Endothelial cell of umbilical vein (primary cell): ENCODE measurements around the gene FARP1. TPM values are rescaled to one million over a fixed set of nuclear protein-coding genes. Genes with fewer than 3 reads are reported as not detected.

ENCODE experiments used
- BruUV-seq: library from RNA; stranded (reverse); fragments of 400-500 nt; replicated peaks from 2 replicates; lab custom pipeline; 2021; lab: Mats Ljungman, UMichigan
- CTCF ChIA-PET: fragments of 300-600, 350-600 bp; sonication (Branson Sonifier 250); formaldehyde crosslinking; loops from one replicate; lab custom pipeline; 2021; ENCODE audit warnings: antibody characterized with exemption, inconsistent platforms; lab: Charles Lee
- POLR2A ChIA-PET: fragments of 300-600, 350-600 bp; sonication (Branson Sonifier 250); formaldehyde crosslinking; loops from one replicate; lab custom pipeline; 2021; ENCODE audit warnings: antibody characterized with exemption, inconsistent platforms; lab: Charles Lee
- DNase-seq: peaks from one replicate; pipeline ENCODE4 v3.0.0-alpha.2; 2011; ENCODE audit warnings: low read depth, low spot score
- FAIRE-seq: peaks from 2 replicates; lab custom pipeline; 2011; peaks lifted over from hg19 to GRCh38; lab: Jason Lieb, UNC
- H2AFZ ChIP-seq: 2 replicates; pipeline ENCODE4 v1.6.0; 2012; ENCODE audit warnings: low read depth, low read length, control low read depth, inconsistent platforms
- H3K27ac ChIP-seq: 2 replicates; pipeline ENCODE4 v1.5.1; 2011; ENCODE audit warnings: low read depth, mild to moderate bottlenecking, control low read depth, low read length, moderate library complexity; ENCODE audit not compliant: insufficient read depth
- H3K27me3 ChIP-seq, 2 experiments: 2 replicates each; pipeline versions ENCODE4 v1.6.0 to v1.6.1; 2011; ENCODE audit warnings: low read length in 2 of 2, mixed read lengths in 1 of 2; ENCODE audit not compliant: control insufficient read depth in 2 of 2, insufficient read depth in 2 of 2
- H3K36me3 ChIP-seq, 2 experiments: 2 replicates in 1 of 2; 3 replicates in 1 of 2; pipeline ENCODE4 v1.5.1; 2011; ENCODE audit warnings: low read length in 2 of 2, mild to moderate bottlenecking in 1 of 2, moderate library complexity in 1 of 2; ENCODE audit not compliant: control insufficient read depth in 2 of 2, insufficient read depth in 2 of 2; ENCODE audit errors: extremely low read depth in 1 of 2
- H3K4me1 ChIP-seq: 3 replicates; pipeline ENCODE4 v1.5.1; 2011; ENCODE audit warnings: mild to moderate bottlenecking, low read length; ENCODE audit not compliant: control insufficient read depth, insufficient read depth; ENCODE audit errors: extremely low read depth
- H3K4me2 ChIP-seq: 2 replicates; pipeline ENCODE4 v1.6.1; 2011; ENCODE audit warnings: low read length, control low read depth, mixed read lengths; ENCODE audit not compliant: insufficient read depth
- H3K4me3 ChIP-seq, 3 experiments: fragments of 200-600 bp in 1 of 3; sonication (generic), shearing (Covaris generic) in 1 of 3; replicated peaks in 1 of 3; 2 replicates each; pipeline ENCODE4 v1.5.1; 2011 to 2016; ENCODE audit warnings: control low read depth in 3 of 3, low read length in 3 of 3, mild to moderate bottlenecking in 2 of 3, inconsistent platforms in 1 of 3, low read depth in 1 of 3, moderate library complexity in 1 of 3; ENCODE audit not compliant: insufficient read depth in 1 of 3
- H3K79me2 ChIP-seq: 2 replicates; pipeline ENCODE4 v1.6.0; 2012; ENCODE audit warnings: low read length, inconsistent platforms; ENCODE audit not compliant: control insufficient read depth, insufficient read depth
- H3K9ac ChIP-seq: replicated peaks from 2 replicates; pipeline ENCODE3; 2011; ENCODE audit warnings: low read length, control low read depth; ENCODE audit not compliant: insufficient read depth; ENCODE audit errors: extremely low read depth
- H3K9me1 ChIP-seq: replicated peaks from 3 replicates; pipeline ENCODE4 v1.6.0; 2011; ENCODE audit warnings: mild to moderate bottlenecking, low read length; ENCODE audit not compliant: control insufficient read depth, insufficient read depth; ENCODE audit errors: extremely low read depth
- H3K9me3 ChIP-seq: replicated peaks from 2 replicates; pipeline ENCODE4 v1.5.1; 2012; ENCODE audit warnings: low read length, inconsistent platforms; ENCODE audit not compliant: control insufficient read depth, insufficient read depth
- H4K20me1 ChIP-seq: replicated peaks from 2 replicates; pipeline ENCODE3; 2011; ENCODE audit warnings: mild to moderate bottlenecking, low read length; ENCODE audit not compliant: control insufficient read depth, insufficient read depth; ENCODE audit errors: extremely low read depth
- EZH2 ChIP-seq: IDR thresholded peaks from 2 replicates; pipeline ENCODE4 v1.6.1; 2012; ENCODE audit warnings: borderline replicate concordance, low read depth, mild to moderate bottlenecking, moderate library complexity, low read length, inconsistent platforms; ENCODE audit not compliant: severe bottlenecking
- FOS ChIP-seq: IDR thresholded peaks from 2 replicates; pipeline ENCODE4 v1.6.1; 2011; ENCODE audit warnings: mild to moderate bottlenecking, low read length, moderate library complexity, borderline replicate concordance; ENCODE audit not compliant: insufficient read depth
- GATA2 ChIP-seq: IDR thresholded peaks from 2 replicates; pipeline ENCODE4 v1.7.0; 2011; ENCODE audit warnings: low read depth, mild to moderate bottlenecking, moderate library complexity, mixed read lengths, low read length; ENCODE audit not compliant: insufficient read length, insufficient read depth
- JUN ChIP-seq: IDR thresholded peaks from 2 replicates; pipeline ENCODE4 v1.6.1; 2011; ENCODE audit warnings: borderline replicate concordance, low read depth; ENCODE audit not compliant: insufficient read length, insufficient read depth
- MYC ChIP-seq: IDR thresholded peaks from one replicate; pipeline ENCODE4 v1.6.1; 2011; ENCODE audit warnings: mild to moderate bottlenecking, low read depth, low read length
- POLR2A ChIP-seq: IDR thresholded peaks from 2 replicates; pipeline ENCODE4 v1.6.1; 2012; ENCODE audit warnings: low read depth, mild to moderate bottlenecking, control low read depth, low read length
- POLR2AphosphoS5 ChIP-seq: IDR thresholded peaks from 2 replicates; pipeline ENCODE4 v1.6.1; 2012; ENCODE audit warnings: low read depth, mild to moderate bottlenecking, control low read depth, low read length, moderate library complexity; ENCODE audit not compliant: insufficient read depth
- dilution Hi-C: fragments of 300-500 bp; cut with MboI; formaldehyde crosslinking; loops from one replicate; pipeline ENCODE4 v1.15.0; 2019; ENCODE audit warnings: low sequenced_read_pairs; ENCODE audit not compliant: extremely low pct_ligation_motif_present
- intact Hi-C: fragments of 100-400 bp; cut with micrococcal nuclease; formaldehyde crosslinking; loops from one replicate; pipeline ENCODE4 v1.10.0; 2022
- polyA plus RNA-seq, 4 experiments: library from polyadenylated mRNA; depleted of rRNA in 3 of 4; stranded (reverse) in 3 of 4; unstranded in 1 of 4; fragments of >200 nt; gene quantifications; 2 replicates each; pipeline versions ENCODE4 v1.2.1 to v1.2.3, GENCODE V29; 2011 to 2012; ENCODE audit warnings: missing spikeins in 1 of 4
- total RNA-seq: library from RNA; stranded (reverse); gene quantifications from 2 replicates; pipeline ENCODE4 v1.2.3, GENCODE V29; 2021
- TF ChIP-seq, protein P1 (sequence below): IDR thresholded peaks from 2 replicates; pipeline ENCODE4 v1.6.1; 2011; ENCODE audit not compliant: insufficient read depth, insufficient read length
- TF ChIP-seq, protein P2 (sequence below), 2 donors: IDR thresholded peaks; 1 replicate in 1 of 2; 2 replicates in 1 of 2; pipeline ENCODE4 v1.5.1; 2011; ENCODE audit warnings: low read length in 2 of 2, mild to moderate bottlenecking in 2 of 2, moderate library complexity in 2 of 2, control low read depth in 1 of 2, inconsistent platforms in 1 of 2, low read depth in 1 of 2; ENCODE audit not compliant: insufficient read depth in 1 of 2; ENCODE audit errors: extremely low read depth in 1 of 2

The FARP1 gene
- total and polyA plus RNA-seq, 2 donors (not counting 3 experiments of a cell fraction or from before 2014, with no cell fraction given), result 19.0 to 77.7 TPM

DNA sequence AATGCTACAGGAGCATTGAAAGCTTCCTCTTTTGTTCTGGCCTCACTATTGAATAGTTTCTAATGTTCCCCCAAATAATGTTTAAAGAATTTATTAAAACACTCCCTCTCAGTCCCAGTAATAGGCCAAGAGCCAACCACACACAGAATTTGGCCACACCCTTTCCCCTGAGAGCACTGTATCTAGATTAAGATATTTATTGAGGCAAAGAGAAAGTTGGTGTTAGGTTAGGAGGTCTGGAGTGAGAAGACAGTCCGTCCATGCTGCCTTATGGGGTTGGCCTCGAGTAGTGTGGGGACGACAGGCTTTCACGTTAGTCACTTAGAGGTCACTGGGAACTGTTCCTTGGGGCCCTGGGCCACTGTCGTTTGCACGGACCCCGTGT is 157.1 kb downstream of the FARP1 start:
- ChIA-PET CTCF (interaction anchor here (0.8 kb wide), 1 partner anchor 34 kb away, joined by 3 read pairs; no protein-coding TSS in a partner anchor), POLR2A (no interaction called here)
- Histone ChIP-seq H3K9me1 (no peaks in the 10 kb centered on the region), H3K4me1 (no peaks in the 10 kb centered on the region), H3K9me3 (no peaks in the 10 kb centered on the region), H3K27ac (no peak overlapping the region), H3K9ac (no peak overlapping the region), H3K4me3 (no peak overlapping the region), H3K36me3 (no peaks in the 10 kb centered on the region), H3K79me2 (peaks cover 1% of the 10 kb centered on the region), H2AFZ (no peak overlapping the region), H3K4me2 (no peak overlapping the region), H4K20me1 (no peaks in the 10 kb centered on the region), H3K27me3 (no peaks in the 10 kb centered on the region)
- BruUV-seq, result no TSS peak
- DNase-seq (no peak), FAIRE-seq (no peak)
- TF ChIP-seq GATA2 (no peak), POLR2A (no peak), MYC (no peak), FOS (no peak), EZH2 (no peak), JUN (no peak), POLR2AphosphoS5 (no peak)
- TF ChIP-seq, protein P1, sequence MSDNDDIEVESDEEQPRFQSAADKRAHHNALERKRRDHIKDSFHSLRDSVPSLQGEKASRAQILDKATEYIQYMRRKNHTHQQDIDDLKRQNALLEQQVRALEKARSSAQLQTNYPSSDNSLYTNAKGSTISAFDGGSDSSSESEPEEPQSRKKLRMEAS, result no peak
- TF ChIP-seq, protein P2, sequence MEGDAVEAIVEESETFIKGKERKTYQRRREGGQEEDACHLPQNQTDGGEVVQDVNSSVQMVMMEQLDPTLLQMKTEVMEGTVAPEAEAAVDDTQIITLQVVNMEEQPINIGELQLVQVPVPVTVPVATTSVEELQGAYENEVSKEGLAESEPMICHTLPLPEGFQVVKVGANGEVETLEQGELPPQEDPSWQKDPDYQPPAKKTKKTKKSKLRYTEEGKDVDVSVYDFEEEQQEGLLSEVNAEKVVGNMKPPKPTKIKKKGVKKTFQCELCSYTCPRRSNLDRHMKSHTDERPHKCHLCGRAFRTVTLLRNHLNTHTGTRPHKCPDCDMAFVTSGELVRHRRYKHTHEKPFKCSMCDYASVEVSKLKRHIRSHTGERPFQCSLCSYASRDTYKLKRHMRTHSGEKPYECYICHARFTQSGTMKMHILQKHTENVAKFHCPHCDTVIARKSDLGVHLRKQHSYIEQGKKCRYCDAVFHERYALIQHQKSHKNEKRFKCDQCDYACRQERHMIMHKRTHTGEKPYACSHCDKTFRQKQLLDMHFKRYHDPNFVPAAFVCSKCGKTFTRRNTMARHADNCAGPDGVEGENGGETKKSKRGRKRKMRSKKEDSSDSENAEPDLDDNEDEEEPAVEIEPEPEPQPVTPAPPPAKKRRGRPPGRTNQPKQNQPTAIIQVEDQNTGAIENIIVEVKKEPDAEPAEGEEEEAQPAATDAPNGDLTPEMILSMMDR (IDR thresholded peaks at IDR 0.05; ENCODE audit: extremely low read depth in 1 of 2, insufficient read depth in 1 of 2, low read depth in 1 of 2, low read length in 2 of 2), result no peak
- dilution Hi-C loops (no loop called here), intact Hi-C loops (no loop called here)
